Activated CD8-positive, alpha-beta memory T cell treated with anti-CD3 and anti-CD28 coated beads for 48 hours (primary cell): Measurements from ENCODE around the gene PLA1A.
"Not testable (repeated sequence)": the region's sequence is repeated elsewhere in the genome, so short reads cannot be mapped to it uniquely, and the experiment has no call there.

ENCODE experiments used
- DNase-seq, 3 experiments: peaks; one replicate each; pipeline ENCODE4 v3.0.0-alpha.2; 2020; ENCODE audit warnings: low read depth in 2 of 3, low spot score in 2 of 3

The PLA1A gene

DNA sequence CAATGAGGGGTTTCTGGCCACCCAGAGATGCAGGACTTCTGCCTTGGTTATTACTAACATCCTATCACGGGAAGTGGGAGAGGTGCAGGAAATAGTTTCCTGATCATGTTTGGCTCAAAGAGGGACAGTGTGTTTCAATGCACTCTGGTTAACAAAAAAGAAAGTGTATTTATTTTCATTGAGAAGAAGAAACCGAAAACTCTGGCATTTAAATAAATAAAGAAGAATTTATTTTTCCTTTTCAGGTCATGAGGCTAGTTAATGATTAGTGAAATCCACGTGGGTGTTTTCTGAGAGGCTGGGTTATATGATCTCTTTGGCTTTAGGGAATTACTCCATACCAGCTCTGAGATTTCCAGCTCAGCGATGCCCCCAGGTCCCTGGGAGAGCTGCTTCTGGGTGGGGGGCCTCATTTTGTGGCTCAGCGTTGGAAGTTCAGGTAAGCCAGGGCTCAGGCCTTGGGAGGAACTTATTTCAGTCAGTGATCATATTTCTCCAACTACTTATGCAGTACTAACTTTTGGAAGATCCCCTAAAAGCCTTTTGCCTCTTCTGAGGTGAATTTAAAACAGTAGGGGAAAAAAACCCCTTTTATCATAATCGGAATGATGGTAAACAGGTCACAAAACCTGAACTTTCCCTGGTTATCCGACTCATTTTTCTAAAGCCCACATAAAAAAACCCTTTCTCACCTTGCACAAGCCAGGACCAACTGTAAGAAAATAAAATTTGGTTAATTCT, at the start of gene PLA1A:
Gene PLA1A, plus strand, starts transcription at position 338 of the 741 bp plus-strand sequence. Its CDS starts 29 bp downstream, at position 367.
- DNase-seq = no peak

GRCh38 chr3:119548341-119548740, 49.3 kb upstream of the PLA1A start:
- DNase-seq = no peak

GRCh38 chr3:119550192-119550910, 47.3 kb upstream of the PLA1A start:
- no peak for DNase-seq

GRCh38 chr3:119551598-119551997, 46.1 kb upstream of the PLA1A start:
- no peak for DNase-seq

DNA sequence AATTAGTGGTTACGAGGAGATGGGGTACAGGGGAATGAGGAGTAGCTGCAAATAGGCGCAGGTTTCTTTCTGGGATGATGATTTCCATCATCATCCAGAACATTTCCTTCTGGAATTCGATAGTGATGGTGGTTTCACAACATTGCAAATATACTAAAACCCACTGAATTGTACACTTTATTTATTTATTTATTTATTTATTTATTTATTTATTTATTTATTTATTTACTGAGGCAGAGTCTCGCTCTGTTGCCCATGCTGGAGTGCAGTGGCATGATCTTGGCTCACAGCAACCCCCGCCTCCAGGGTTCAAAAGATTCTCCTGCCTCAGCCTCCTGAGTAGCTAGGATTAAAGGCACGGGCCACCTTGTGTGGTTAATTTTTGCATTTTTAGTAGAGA, 44.8 kb upstream of the PLA1A start:
- not testable (repeated sequence) for DNase-seq

DNA sequence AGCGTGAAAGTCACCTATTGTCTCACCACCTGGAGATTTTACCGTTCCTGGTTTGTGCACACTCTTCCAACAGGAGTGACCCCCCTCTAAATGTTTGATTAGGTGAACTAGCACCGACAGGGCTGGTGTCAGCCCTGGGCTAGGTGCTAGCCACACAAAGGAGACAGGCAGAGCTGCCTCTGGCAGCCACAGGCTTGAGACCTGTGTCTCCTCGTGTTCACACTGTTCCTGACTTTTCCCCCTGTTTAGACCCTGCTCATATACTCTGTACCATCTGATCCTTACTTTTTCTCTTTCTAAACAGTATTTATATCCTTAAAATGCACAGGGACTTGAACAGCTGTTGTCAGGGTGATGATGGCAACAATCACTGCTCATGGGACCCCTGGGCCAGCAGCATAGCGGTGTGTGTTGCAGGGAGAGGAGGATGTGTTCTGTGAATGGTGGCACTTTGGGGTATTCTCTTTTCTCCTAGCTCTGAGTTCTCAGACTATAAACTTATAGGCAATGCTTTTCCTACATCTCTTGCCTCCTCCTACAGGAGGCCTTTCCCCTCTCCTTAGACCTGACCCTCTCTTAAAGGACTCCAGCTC, 43.8 kb upstream of the PLA1A start:
- no peak for DNase-seq

GRCh38 chr3:119555309-119555735, 42.4 kb upstream of the PLA1A start:
- no peak for DNase-seq

- DNase-seq = no peak
These were observed 41.8 kb upstream of the PLA1A start for GRCh38 chr3:119555929-119556328.

DNA sequence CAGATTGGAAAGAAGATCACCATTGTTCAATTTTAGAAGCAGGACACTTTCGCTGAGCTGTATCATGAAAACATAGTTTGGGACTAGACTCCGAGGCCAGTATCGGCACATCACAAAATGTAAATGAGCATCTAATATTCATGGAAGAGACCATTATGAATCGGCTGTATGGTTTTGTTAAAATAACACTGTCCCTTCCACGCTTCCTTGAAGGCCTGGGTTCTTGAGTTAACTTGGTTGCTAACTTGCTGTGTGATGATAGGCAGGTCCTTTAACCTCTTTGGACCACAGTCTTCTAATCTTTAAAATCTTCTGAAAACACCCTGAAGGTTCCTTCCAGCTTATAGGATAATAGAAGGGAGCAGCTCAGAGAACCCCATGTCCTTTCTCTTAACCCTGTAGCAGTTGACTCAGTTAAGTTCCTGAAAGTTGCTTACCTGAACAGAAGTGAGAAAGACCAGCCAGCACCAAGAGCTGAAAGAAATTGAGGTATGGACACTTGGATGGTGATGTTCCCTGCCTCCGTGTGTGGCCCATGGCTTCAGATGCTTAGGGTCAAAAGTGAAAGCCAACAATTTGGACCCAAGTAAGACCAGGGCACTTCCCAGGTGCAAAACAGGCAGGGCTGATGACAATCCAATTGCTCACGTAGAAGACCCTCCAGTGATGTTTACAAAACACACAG, 40.4 kb upstream of the PLA1A start:
- no peak for DNase-seq

DNA sequence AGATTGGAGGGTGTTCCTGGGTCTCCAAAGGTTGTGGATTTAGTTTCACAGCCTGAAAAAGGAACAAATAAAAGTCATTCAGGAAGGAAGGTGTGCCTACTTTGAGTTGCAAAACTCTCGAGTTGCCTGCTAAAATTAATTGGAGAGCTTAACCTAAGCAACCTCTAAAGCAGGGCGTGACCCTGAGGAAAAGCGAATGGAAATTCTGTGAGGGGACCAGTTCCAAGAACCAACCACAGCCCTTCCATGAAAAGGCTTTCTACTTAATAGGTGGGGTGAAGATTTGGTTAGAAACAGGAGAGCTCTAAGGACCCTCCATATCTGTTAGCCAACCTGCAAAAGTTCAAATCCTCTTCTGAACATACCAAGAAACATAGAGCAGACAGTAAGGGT, 39.8 kb upstream of the PLA1A start:
- DNase-seq = no peak

DNA sequence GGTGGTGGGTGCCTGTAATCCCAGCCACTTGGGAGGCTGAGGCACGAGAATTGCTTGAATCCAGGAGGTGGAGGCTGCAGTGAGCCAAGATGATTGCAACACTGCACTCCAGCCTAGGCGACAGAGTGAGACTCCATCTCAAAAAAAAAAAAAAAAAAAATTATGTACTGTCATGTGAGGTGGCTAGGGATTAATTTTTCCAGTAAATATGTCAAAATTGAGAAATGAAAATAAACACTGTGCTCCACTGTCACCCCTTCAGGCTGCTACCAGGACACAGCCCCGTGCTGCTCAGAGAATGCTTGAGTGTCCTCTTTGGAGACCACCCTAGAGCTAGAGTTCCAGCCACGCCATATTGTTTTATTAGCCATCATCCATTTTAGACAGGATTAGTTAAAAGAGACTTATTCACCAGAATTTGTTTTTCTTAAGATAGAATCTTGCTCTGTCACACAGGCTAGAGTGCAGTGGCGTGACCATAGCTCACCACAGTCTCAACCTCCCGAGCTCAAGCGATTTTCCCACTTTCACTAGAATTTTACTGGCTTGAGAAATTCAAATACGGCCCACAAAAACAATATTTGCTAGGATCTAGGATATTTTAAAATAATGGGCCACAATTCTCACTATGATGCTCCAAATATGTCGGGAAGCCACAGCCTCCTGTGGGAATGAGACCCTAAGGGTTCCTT, 38.9 kb upstream of the PLA1A start:
- no peak for DNase-seq

DNA sequence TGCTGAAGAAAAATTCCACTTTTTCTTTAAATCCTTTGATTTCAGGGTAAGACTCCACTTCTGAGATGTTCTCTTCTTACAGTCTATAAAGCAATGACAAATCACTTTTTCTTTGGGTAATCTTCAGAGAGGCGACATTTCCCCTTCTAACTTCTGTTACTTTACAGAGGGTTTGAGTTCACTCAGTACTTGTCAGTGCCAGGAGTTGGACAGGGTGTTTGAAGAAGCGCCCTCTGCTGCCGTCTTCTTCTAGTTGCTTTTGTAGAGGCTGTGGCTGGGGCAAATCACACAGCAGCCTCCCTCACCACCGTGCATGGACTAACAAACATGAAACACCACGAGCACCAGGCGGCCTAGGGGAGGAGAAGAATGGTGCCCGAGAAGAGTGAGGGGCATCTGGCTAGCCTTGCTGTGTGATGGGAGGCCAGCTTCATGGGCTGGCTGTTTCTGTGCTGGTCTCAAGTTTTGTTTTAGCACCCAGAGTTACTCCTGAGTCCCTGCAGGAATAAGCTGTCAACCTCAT, 38.2 kb upstream of the PLA1A start, which contains the start of gene CD80:
Gene CD80, minus strand, starts transcription at position 174 of the 523 bp plus-strand sequence. CDS start 1,886 bp downstream, outside the sequence.
- DNase-seq = no peak

DNA sequence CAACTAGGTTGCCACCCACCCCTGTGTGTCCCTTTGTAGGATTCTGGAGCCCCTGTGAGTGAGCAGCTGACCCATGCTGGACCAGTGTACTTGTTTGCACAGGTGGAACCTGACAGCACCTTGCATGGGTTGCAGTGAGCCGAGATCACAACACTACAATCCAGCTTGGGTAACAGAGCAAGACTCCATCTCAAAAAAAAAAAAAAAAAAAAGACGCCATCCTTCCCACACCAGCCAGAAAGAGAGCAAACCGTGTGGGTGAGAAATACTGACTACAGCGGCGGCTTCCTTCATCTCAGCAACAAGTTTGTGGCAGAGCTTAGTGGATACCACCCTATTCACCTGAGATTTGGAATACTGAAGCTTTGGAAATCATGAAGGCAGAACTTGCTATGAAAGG, 37.5 kb upstream of the PLA1A start:
- no peak for DNase-seq

DNA sequence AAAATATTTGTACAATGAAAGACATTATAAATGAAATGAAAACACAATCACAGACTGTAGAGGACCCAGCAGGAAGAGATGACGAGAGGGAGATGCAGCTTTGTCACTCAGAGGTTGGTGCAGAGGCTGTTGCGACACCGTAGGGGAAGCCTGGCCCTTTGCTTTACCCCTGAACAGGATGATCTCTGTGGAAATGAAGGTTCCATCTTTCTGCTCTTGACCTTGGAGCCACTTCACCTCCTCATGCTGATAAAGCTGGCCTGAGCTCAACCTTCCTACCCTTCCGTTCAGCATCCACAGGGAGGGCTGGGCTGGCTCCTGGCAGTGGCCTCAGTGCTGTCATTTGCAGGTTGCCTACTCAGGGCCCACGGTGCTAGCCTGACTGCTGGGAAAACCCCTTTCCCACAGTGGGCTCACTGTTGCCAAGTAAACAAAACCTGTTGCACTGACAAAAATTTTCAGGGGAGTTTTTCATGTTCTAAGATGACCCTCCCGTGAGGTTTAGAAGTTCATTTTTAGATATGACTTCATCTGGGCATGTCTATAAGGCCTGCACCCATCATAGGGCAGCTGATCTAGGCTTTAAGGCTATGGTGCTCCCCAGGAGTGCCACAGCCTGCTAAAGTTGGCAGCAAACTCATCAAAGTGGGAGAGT, 35.3 kb upstream of the PLA1A start:
- DNase-seq = peak in 1 of 3 experiments; percentile 56

- DNase-seq = not testable (repeated sequence)
These were observed 34.4 kb upstream of the PLA1A start for GRCh38 chr3:119563334-119563733.

- no peak for DNase-seq
These were observed 28.5 kb upstream of the PLA1A start for GRCh38 chr3:119569156-119569555.

- no peak for DNase-seq
These were observed 27.5 kb upstream of the PLA1A start for GRCh38 chr3:119570229-119570628.

GRCh38 chr3:119571230-119571629, 26.5 kb upstream of the PLA1A start:
- DNase-seq = no peak

DNA sequence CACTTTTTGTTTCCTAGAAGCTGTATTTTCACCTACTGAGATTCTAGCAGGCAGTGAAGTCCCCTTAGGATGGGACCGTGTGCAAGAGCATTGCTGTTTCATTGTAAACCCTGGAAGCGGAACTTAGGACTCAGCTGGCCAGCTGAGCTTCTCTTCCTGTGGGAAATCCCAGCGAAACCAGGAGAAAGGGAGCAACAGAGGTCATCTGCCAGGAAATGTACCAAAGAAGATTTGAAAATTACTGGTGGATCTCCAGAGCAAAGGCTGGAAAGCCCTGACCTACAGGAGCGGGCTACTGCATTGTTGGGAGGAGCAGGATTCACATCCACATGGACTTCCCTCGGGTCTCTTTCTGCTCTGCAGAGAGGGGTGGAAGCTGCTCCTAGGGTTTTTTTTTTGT, 26.0 kb upstream of the PLA1A start:
- DNase-seq = no peak

DNA sequence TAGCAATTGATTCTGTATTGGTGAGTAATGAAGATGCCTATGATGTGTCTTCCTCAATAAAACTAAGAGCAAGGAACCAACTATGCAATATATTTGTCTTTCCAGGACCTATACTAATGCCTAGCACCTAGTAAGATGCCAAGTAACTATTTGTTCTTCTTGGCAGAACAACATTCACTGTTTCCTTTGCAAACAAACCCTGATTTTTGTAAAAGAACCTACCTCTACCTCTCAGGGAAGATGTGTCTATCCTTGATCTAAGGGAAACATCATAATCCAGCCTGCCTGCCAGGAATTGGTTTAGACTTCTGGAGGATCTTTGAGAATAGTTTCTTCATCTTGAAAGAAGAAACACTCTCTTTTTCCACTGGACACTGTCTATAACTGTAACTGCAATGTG, 22.2 kb upstream of the PLA1A start:
- DNase-seq = no peak
